SK-N-SH treated with all-trans-retinoic acid at 6 μM for 48 hours (cell line): ENCODE results near the gene CLDND2.
A peak's percentile ranks its signal among the peaks of the same experiment; 100 is the strongest.
"Not testable (repeated sequence)": the region's sequence is repeated elsewhere in the genome, so short reads cannot be mapped to it uniquely, and the experiment has no call there.

Experiments used
- ATAC-seq: fragments of 200-7000 bp; cut with Tn5 transposase; 3 replicates; pipeline ENCODE4 v1.9.1; 2020; ENCODE audit warnings: mild to moderate bottlenecking, moderate library complexity
- BACH2 ChIP-seq: fragments of 250-450 bp; sonication (Bioruptor Pico); IDR thresholded peaks from 2 replicates; pipeline ENCODE4 v1.9.0; 2021; ENCODE audit warnings: mild to moderate bottlenecking, borderline replicate concordance
- CREB5 ChIP-seq: fragments of 250-450 bp; sonication (Bioruptor Pico); IDR thresholded peaks from 2 replicates; pipeline ENCODE4 v1.5.1; 2020; ENCODE audit warnings: low read depth, mild to moderate bottlenecking, moderate library complexity
- ESRRG ChIP-seq: fragments of 250-450 bp; sonication (Bioruptor Pico); IDR thresholded peaks from 2 replicates; pipeline ENCODE4 v1.6.1; 2021; ENCODE audit warnings: mild to moderate bottlenecking
- GLIS3 ChIP-seq: fragments of 250-450 bp; sonication (Bioruptor Pico); IDR thresholded peaks from 2 replicates; pipeline ENCODE4 v1.5.0; 2020; ENCODE audit warnings: mild to moderate bottlenecking, moderate library complexity
- ISL1 ChIP-seq: fragments of 250-450 bp; sonication (Bioruptor Pico); IDR thresholded peaks from 2 replicates; pipeline ENCODE4 v2.1.2; 2022; ENCODE audit warnings: mild to moderate bottlenecking, moderate library complexity
- OSR1 ChIP-seq: fragments of 250-450 bp; sonication (Bioruptor Pico); IDR thresholded peaks from 2 replicates; pipeline ENCODE4 v1.8.0; 2022; ENCODE audit warnings: moderate library complexity, mild to moderate bottlenecking, inconsistent platforms
- PATZ1 ChIP-seq: fragments of 250-450 bp; sonication (Bioruptor Pico); IDR thresholded peaks from 2 replicates; pipeline ENCODE4 v1.8.0; 2020; ENCODE audit warnings: mild to moderate bottlenecking, moderate library complexity, borderline replicate concordance
- POU6F1 ChIP-seq: fragments of 250-450 bp; sonication (Bioruptor Pico); IDR thresholded peaks from 2 replicates; pipeline ENCODE4 v1.8.0; 2021; ENCODE audit warnings: low read depth, mild to moderate bottlenecking, moderate library complexity, borderline replicate concordance
- PPARA ChIP-seq: fragments of 250-450 bp; sonication (Bioruptor Pico); IDR thresholded peaks from 2 replicates; pipeline ENCODE4 v1.5.0; 2020; ENCODE audit warnings: mild to moderate bottlenecking, borderline replicate concordance
- RARB ChIP-seq: fragments of 250-450 bp; sonication (Bioruptor Pico); IDR thresholded peaks from 2 replicates; pipeline ENCODE4 v1.8.0; 2021; ENCODE audit warnings: mild to moderate bottlenecking, moderate library complexity
- TOX ChIP-seq: fragments of 250-450 bp; sonication (Bioruptor Pico); IDR thresholded peaks from 2 replicates; pipeline ENCODE4 v1.8.0; 2021; ENCODE audit warnings: mild to moderate bottlenecking, moderate library complexity, borderline replicate concordance
- TSHZ2 ChIP-seq: fragments of 250-450 bp; sonication (Bioruptor Pico); IDR thresholded peaks from 2 replicates; pipeline ENCODE4 v1.5.0; 2020; ENCODE audit warnings: mild to moderate bottlenecking, moderate library complexity
- ZFP3 ChIP-seq: fragments of 250-450 bp; sonication (Bioruptor Pico); IDR thresholded peaks from 2 replicates; pipeline ENCODE4 v1.5.0; 2020; ENCODE audit warnings: mild to moderate bottlenecking, moderate library complexity
- ZFP30 ChIP-seq: fragments of 450-650 bp; formaldehyde crosslinking; IDR thresholded peaks from 2 replicates; pipeline ENCODE4 v1.5.0; 2022; ENCODE audit warnings: mild to moderate bottlenecking, moderate library complexity
- ZNF565 ChIP-seq: fragments of 450-650 bp; formaldehyde crosslinking; conservative IDR thresholded peaks from 2 replicates; pipeline ENCODE4 v1.5.0; 2020; ENCODE audit warnings: low read depth, mild to moderate bottlenecking, moderate library complexity
- ZNF8 ChIP-seq: fragments of 450-650 bp; formaldehyde crosslinking; IDR thresholded peaks from 2 replicates; pipeline ENCODE4 v1.5.0; 2020; ENCODE audit warnings: mild to moderate bottlenecking, moderate library complexity

The CLDND2 gene

GRCh38 chr19:51410950-51411748 lies 42.3 kb upstream of the CLDND2 start (continued):
- TF ChIP-seq POU6F1 (CRISPR knock-in tag) (no peak), OSR1 (CRISPR knock-in tag) (no peak), ZFP3 (CRISPR knock-in tag) (no peak)
- TF ChIP-seq, all 23 proteins: peak for 0

GRCh38 chr19:51407511-51408131 lies 38.8 kb upstream of the CLDND2 start:
- ATAC-seq, result peak; percentile 49
- no peak for TF ChIP-seq ZFP30 (CRISPR knock-in tag)
- TF ChIP-seq ZNF565 (CRISPR knock-in tag), result no peak

- TF ChIP-seq ZNF8, result no peak
- no peak for TF ChIP-seq OSR1 (CRISPR knock-in tag)
- TF ChIP-seq POU6F1 (CRISPR knock-in tag), result no peak
- TF ChIP-seq GLIS3, result no peak
- TF ChIP-seq PPARA (CRISPR knock-in tag), result no peak
- TF ChIP-seq BACH2 (CRISPR knock-in tag), result no peak
- no peak for TF ChIP-seq ESRRG (CRISPR knock-in tag)
- TF ChIP-seq PATZ1 (CRISPR knock-in tag), result no peak
- no peak for TF ChIP-seq ISL1 (CRISPR knock-in tag)
- ATAC-seq, result no peak
Observed at GRCh38 chr19:51402117-51402516, 33.3 kb upstream of the CLDND2 start.

GRCh38 chr19:51399936-51400335 lies 31.1 kb upstream of the CLDND2 start:
- ATAC-seq, result not testable (repeated sequence)

GRCh38 chr19:51399231-51399630 lies 30.4 kb upstream of the CLDND2 start:
- TF ChIP-seq TSHZ2 (no peak), OSR1 (CRISPR knock-in tag) (no peak), GLIS3 (no peak), RARB (no peak), CREB5 (CRISPR knock-in tag) (no peak), TOX (CRISPR knock-in tag) (no peak)
- ATAC-seq, result no peak
